Thyroid gland (tissue), 4 donors: ENCODE data around the gene RAB27A.

Experiments
- POLR2A ChIP-seq, 2 donors: fragments of 450-650 bp; IDR thresholded peaks; one replicate each; pipeline ENCODE4 v1.6.1; 2017; ENCODE audit warnings: antibody characterized with exemption in 2 of 2, mild to moderate bottlenecking in 2 of 2, moderate library complexity in 1 of 2
- TF ChIP-seq, protein P1 (sequence below), 6 experiments: fragments of 200-600 bp in 3 of 6; fragments of 450-650 bp in 3 of 6; sonication (generic) in 3 of 6; IDR thresholded peaks; one replicate each; pipeline ENCODE4 v1.5.1; 2016 to 2019; ENCODE audit warnings: antibody characterized with exemption in 6 of 6, mild to moderate bottlenecking in 2 of 6, inconsistent platforms in 1 of 6, moderate library complexity in 1 of 6

DNA sequence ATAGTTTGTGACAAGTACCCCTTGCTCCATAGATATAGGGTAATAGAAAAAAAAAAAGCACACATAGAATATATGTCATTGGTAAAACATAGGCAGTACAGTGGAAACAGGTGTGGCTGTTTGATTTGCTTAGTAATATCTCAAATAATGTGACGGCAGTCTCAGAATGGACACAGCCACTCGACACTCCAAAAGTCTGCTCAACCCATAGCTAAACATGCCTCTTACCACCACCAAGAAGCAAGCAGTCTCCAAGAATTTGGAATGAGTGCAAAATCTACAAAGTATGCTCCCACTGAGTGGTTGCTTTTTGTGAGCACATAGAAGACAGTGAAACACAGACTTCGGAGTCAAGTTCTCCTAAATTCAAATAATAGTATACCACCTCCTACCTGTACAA, 43.0 kb downstream of the RAB27A start:
- TF ChIP-seq, protein P1, sequence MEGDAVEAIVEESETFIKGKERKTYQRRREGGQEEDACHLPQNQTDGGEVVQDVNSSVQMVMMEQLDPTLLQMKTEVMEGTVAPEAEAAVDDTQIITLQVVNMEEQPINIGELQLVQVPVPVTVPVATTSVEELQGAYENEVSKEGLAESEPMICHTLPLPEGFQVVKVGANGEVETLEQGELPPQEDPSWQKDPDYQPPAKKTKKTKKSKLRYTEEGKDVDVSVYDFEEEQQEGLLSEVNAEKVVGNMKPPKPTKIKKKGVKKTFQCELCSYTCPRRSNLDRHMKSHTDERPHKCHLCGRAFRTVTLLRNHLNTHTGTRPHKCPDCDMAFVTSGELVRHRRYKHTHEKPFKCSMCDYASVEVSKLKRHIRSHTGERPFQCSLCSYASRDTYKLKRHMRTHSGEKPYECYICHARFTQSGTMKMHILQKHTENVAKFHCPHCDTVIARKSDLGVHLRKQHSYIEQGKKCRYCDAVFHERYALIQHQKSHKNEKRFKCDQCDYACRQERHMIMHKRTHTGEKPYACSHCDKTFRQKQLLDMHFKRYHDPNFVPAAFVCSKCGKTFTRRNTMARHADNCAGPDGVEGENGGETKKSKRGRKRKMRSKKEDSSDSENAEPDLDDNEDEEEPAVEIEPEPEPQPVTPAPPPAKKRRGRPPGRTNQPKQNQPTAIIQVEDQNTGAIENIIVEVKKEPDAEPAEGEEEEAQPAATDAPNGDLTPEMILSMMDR (IDR thresholded peaks at IDR 0.05) = no peak
- no peak for TF ChIP-seq POLR2A (IDR thresholded peaks at IDR 0.05)
